ENCODE data around the gene MAP3K10. TPM values are rescaled to one million over a fixed set of nuclear protein-coding genes. Genes with fewer than 3 reads are reported as not detected.

MAP3K10 gene
- total and polyA plus RNA-seq, 8 donors, result 12.9 to 17.2 (median 15.1) TPM

DNA sequence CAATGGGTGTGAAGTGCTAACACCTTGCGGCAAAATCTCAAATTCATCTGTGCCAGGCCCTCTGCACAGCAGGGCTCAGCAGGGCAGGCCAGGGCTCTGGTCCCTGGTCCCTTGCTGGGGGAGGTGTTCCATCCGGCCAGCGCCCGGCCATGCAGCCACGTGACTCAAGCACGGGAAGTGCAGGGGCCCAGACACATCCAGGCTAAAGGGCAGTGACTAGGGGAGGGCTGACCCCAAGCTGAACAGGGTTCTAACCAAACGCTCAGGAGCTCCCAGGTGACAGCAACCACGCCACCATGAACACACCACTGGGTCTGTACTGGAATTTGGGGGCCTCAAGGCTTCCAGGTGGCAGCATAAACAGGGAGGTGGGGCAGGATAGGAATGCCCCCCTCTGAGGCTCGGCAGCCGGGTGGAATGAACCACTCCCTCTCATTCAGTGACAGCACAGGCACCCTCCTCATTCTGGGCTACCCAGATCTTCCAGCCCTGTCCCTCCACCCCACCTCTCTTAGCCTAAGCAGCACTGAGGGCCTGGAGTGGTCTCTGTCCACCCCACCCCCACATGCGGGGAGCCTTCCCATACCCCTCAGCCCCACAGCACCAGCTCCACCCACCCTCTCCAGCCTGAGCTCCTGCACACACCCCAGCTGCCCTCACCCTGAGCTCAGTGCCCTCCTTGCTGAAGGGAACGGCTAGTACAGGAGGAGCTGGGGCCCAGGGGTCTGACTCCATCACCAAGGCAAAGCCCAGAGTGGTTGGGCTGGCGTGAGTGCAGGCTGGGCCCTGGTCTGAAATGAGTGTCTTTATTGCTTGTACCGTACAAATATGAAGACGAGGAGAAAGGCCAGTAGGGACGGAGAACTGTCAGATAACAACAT, 40.6 kb downstream of the MAP3K10 start:
- ATAC-seq, result peak; percentile 44
- no peak for DNase-seq

DNA sequence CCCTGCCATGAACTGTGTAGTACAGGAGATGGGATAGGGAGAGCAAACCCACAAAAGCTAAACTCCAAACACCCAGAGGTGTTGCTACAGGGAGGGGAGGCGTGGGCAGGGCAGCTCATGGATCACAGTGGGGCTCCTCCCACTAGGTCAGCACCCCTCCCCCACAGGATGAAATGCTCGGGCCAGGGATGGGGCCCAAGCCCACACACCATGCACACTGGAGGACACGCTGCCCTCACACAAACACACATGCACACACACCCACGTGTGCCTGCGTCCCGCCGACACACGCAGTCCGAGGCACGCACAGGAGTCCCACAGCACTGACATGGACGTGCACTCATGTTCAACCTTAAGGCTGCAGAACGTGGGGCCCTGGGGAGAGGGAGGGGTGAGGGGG, 41.3 kb downstream of the MAP3K10 start:
- TF ChIP-seq, protein P1, sequence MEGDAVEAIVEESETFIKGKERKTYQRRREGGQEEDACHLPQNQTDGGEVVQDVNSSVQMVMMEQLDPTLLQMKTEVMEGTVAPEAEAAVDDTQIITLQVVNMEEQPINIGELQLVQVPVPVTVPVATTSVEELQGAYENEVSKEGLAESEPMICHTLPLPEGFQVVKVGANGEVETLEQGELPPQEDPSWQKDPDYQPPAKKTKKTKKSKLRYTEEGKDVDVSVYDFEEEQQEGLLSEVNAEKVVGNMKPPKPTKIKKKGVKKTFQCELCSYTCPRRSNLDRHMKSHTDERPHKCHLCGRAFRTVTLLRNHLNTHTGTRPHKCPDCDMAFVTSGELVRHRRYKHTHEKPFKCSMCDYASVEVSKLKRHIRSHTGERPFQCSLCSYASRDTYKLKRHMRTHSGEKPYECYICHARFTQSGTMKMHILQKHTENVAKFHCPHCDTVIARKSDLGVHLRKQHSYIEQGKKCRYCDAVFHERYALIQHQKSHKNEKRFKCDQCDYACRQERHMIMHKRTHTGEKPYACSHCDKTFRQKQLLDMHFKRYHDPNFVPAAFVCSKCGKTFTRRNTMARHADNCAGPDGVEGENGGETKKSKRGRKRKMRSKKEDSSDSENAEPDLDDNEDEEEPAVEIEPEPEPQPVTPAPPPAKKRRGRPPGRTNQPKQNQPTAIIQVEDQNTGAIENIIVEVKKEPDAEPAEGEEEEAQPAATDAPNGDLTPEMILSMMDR (IDR thresholded peaks at IDR 0.05), result no peak
- Histone ChIP-seq H3K4me3 (no peak overlapping the region), H3K36me3 (peaks cover 0 to 52% of the 10 kb centered on the region in 2 donors), H3K9me3 (no peaks in the 10 kb centered on the region), H3K4me1 (peaks cover 4 to 14% of the 10 kb centered on the region in 2 donors), H3K27ac (no peak overlapping the region), H3K27me3 (peaks cover 0 to 11% of the 10 kb centered on the region in 2 donors)
- DNase-seq, result peak in 1 of 4 donors; percentile 53
- intact Hi-C loops (cut with DNase I), result no loop called here
- no peak for ATAC-seq

More for the DNA sequence above, 40.6 kb downstream of the MAP3K10 start:
- no peak overlapping the region for H3K4me3 ChIP-seq
- H3K27me3 ChIP-seq, result peaks cover under 1 to 18% of the 10 kb centered on the region in 2 donors
- intact Hi-C loops (cut with DNase I), result no loop called here
- peak overlapping the region in 1 of 2 donors; percentile 7 for H3K27ac ChIP-seq
- no peaks in the 10 kb centered on the region for H3K9me3 ChIP-seq
- H3K36me3 ChIP-seq, result peaks cover 0 to 45% of the 10 kb centered on the region in 2 donors
- peaks cover 4 to 16% of the 10 kb centered on the region in 2 donors for H3K4me1 ChIP-seq
- TF ChIP-seq, protein P1 (IDR thresholded peaks at IDR 0.05), result no peak

DNA sequence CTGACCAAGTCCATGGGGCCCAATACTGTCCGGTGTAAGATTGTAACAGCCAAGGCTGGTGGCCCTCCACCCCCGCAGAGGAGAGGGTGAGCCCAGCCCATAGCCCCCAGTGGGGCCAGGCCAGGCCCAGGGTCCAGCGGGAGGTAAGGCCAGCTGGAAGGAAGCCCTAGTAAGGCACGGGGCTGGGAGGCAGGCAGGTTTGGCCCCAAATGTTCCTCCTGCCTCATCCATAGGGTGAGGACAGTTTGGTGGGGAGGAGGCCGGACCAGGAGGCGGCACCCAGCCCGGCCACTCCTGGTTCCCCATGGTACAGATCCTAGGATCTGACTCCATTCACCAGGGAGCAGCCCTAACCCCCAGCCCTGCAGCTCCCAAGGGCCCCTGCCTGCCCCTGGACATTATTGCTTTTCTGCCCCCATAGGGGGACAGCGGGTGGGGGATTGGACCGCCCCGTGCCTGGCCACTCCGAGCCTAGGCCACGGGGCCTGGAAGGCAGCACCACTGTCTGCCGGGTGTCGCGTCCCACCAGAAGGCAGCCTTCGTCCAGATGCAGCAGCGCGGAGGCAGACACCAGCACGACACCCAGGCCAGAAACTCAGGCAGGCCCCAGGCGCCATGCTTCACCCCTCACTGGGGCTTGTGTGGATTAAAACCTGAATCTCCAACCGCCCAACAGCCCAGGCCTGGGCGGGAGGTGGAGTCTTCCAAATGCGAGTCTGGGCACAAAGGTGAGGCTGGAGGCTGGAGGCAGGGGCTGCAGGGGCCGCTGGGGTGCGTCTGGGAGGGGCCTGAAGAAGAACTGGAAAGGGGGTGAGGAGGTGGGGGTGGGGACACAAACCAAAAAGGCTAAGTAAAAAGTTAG, 42.0 kb downstream of the MAP3K10 start:
- peaks cover 0 to 59% of the 10 kb centered on the region in 2 donors for H3K36me3 ChIP-seq
- H3K4me3 ChIP-seq, result no peak overlapping the region
- DNase-seq (peak in 1 of 4 donors; percentile 51), ATAC-seq (no peak)
- peaks cover 4 to 14% of the 10 kb centered on the region in 2 donors for H3K4me1 ChIP-seq
- TF ChIP-seq, protein P1 (IDR thresholded peaks at IDR 0.05), result no peak
- intact Hi-C loops (cut with DNase I), result no loop called here
- H3K27ac ChIP-seq, result no peak overlapping the region
- peaks cover 0 to 4% of the 10 kb centered on the region in 2 donors for H3K27me3 ChIP-seq
- H3K9me3 ChIP-seq, result no peaks in the 10 kb centered on the region

DNA sequence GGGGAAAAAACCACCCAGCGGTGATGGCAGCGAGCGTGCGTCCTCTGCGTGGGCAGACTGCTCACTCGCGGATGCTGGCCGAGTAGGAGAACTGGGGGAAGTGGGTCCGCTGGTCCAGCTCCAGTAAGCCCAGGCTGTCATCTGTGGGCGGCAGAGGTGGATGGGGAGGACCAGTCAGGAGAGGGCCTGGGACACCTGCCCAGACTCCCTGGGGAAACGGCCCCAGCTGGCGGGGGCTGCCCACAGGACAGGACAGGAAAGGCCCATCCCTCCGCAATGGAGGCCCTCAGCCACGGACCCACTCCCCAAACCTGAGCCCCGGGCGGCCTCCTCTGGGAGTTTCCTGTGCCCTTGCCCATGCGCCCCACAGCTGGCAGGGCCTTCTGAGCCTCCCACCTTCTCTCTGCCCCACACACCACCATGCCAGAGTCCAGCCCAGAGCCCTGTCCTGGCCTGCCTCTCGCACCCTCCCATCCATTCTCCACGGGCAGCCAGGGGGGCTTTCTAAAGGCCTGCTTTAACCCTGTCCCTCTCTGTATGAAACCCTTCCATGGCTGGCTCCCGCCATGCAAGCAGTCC, 42.7 kb downstream of the MAP3K10 start:
- DNase-seq (peak in 1 of 4 donors; percentile 77), ATAC-seq (no peak)
- TF ChIP-seq, protein P1 (IDR thresholded peaks at IDR 0.05), result no peak
- intact Hi-C loops (cut with DNase I), result no loop called here
- Histone ChIP-seq H3K27me3 (no peaks in the 10 kb centered on the region), H3K27ac (no peak overlapping the region), H3K36me3 (peaks cover 0 to 66% of the 10 kb centered on the region in 2 donors), H3K9me3 (no peaks in the 10 kb centered on the region), H3K4me1 (peaks cover 4 to 14% of the 10 kb centered on the region in 2 donors), H3K4me3 (no peak overlapping the region)

Data from left lung (tissue), 10 donors.